ENCODE measurements around the gene MYO1E.

- TF ChIP-seq CTCF (IDR thresholded peaks at IDR 0.05; ENCODE audit: poor library complexity, severe bottlenecking) = no peak
- no peak for TF ChIP-seq EP300 (conservative IDR thresholded peaks at IDR 0.05; ENCODE audit: poor library complexity, severe bottlenecking)
- no peak for TF ChIP-seq EZH2 (IDR thresholded peaks at IDR 0.05; ENCODE audit: borderline replicate concordance, insufficient read depth, low read length, poor library complexity, severe bottlenecking)
- TF ChIP-seq REST (IDR thresholded peaks at IDR 0.05; ENCODE audit: borderline replicate concordance) = no peak
These were observed 99.4 kb downstream of the MYO1E start for GRCh38 chr15:59273234-59273633.
